Heart left ventricle (tissue), 13 donors: ENCODE data around the gene PLEKHA6.

Experiments used
- CTCF ChIP-seq, 12 donors: fragments of 200-600 bp; sonication (generic) in 4 of 12; IDR thresholded peaks; one replicate each; pipeline versions ENCODE4 v1.5.0 to v1.8.0; 2018 to 2022; ENCODE audit warnings: antibody characterized with exemption in 12 of 12, mild to moderate bottlenecking in 5 of 12
- POLR2A ChIP-seq, 2 donors: fragments of 450-650 bp; IDR thresholded peaks; one replicate each; pipeline ENCODE4 v1.6.1; 2017; ENCODE audit warnings: antibody characterized with exemption in 2 of 2, mild to moderate bottlenecking in 2 of 2, moderate library complexity in 2 of 2
- donor health status: ischemic (EF 13 %, LVEDD 7.1; RV severe dilation, severe dysfunction).
- donor health status: DM: no; HTN: yes; CAD: no.
- donor health status: DM: no; HTN: no; CAD: no.
- donor health status: ischemic (EF 25% LVEDD 6.9; RV normal size, moderate dysfunction).
- donor health status: ischemic (EF 25% LVEDD 5.7; RV mildly dilated, moderate dysfunction).
- donor health status: ischemic (EF 35%, LVEDD 5.7; RV mildly dilated, moderate dysfunction).
- donor health status: nonischemic (EF 11% LVEDD 7.7; RV severe dilation, severe dysfunction).
- donor health status: DM: yes; HTN: yes; CAD: no.
- donor health status: PGD.
- donor health status: ischemic (EF 29% LVEDD 5.4; RV normal size, mild dysfunction).
- donor health status: nonischemic (EF 23%, LVEDD 6.1; RV moderate dilation, normal function).

- TF ChIP-seq CTCF (IDR thresholded peaks at IDR 0.05), result no peak
- TF ChIP-seq POLR2A (IDR thresholded peaks at IDR 0.05), result no peak
Observed at GRCh38 chr1:204400882-204401510, 41.3 kb upstream of the PLEKHA6 start.
